Measurements from ENCODE around the gene ACP6. TPM values are rescaled to one million over a fixed set of nuclear protein-coding genes. Genes with fewer than 3 reads are reported as not detected.

ACP6 gene
- polyA plus RNA-seq, 1 experiment: 14.8 TPM

- H3K36me3 ChIP-seq (ENCODE audit: control insufficient read depth, insufficient read depth, low read length): no peaks in the 10 kb centered on the region; the same call in 1 of the 2 replicates
- no peaks in the 10 kb centered on the region for H3K27me3 ChIP-seq (ENCODE audit: control insufficient read depth, insufficient read depth, low read length)
- ChIA-PET POLR2A (no interaction called here), CTCF (interaction anchor here (0.7 to 4.1 kb wide), 30 partner anchors 8 to 399 kb away, joined by 3 to 33 read pairs (median 4); partner anchors contain the start of genes BCL9 and CHD1L)
- TF ChIP-seq CTCF (IDR thresholded peaks at IDR 0.05; ENCODE audit: insufficient read depth, low read depth, low read length): peak; percentile 94
- H3K4me3 ChIP-seq (ENCODE audit: low read depth, low read length): no peak overlapping the region
- DNase-seq (ENCODE audit: low read depth): no peak
These were observed 28.4 kb downstream of the ACP6 start for GRCh38 chr1:147641695-147642592.

GRCh38 chr1:147641291-147641690 lies 29.0 kb downstream of the ACP6 start:
- no peak for TF ChIP-seq CTCF (IDR thresholded peaks at IDR 0.05; ENCODE audit: insufficient read depth, low read depth, low read length)
- Histone ChIP-seq H3K27me3 (ENCODE audit: control insufficient read depth, insufficient read depth, low read length) (no peaks in the 10 kb centered on the region), H3K4me3 (ENCODE audit: low read depth, low read length) (no peak overlapping the region), H3K36me3 (ENCODE audit: control insufficient read depth, insufficient read depth, low read length) (no peaks in the 10 kb centered on the region; the same call in 1 of the 2 replicates)
- ChIA-PET POLR2A (no interaction called here), CTCF (interaction anchor here (0.7 to 4.1 kb wide), 23 partner anchors 9 to 398 kb away, joined by 3 to 33 read pairs (median 4); partner anchors contain the start of gene CHD1L)
- DNase-seq (ENCODE audit: low read depth): no peak

GRCh38 chr1:147640553-147641165 lies 29.7 kb downstream of the ACP6 start:
- ChIA-PET CTCF (interaction anchor here (0.5 to 4.1 kb wide), 22 partner anchors 8 to 398 kb away, joined by 3 to 33 read pairs (median 4); partner anchors contain the start of gene CHD1L), POLR2A (no interaction called here)
- peak; percentile 97 for TF ChIP-seq CTCF (IDR thresholded peaks at IDR 0.05; ENCODE audit: insufficient read depth, low read depth, low read length)
- Histone ChIP-seq H3K36me3 (ENCODE audit: control insufficient read depth, insufficient read depth, low read length) (no peaks in the 10 kb centered on the region; the same call in 1 of the 2 replicates), H3K27me3 (ENCODE audit: control insufficient read depth, insufficient read depth, low read length) (no peaks in the 10 kb centered on the region), H3K4me3 (ENCODE audit: low read depth, low read length) (no peak overlapping the region)
- DNase-seq (ENCODE audit: low read depth): peak; percentile 13

GRCh38 chr1:147636314-147636713 lies 34.0 kb downstream of the ACP6 start:
- DNase-seq (ENCODE audit: low read depth): no peak
- CTCF ChIA-PET: interaction anchor here (1.4 to 2.6 kb wide), 3 partner anchors 140 to 257 kb away, joined by 3 to 13 read pairs (median 8); no protein-coding TSS in a partner anchor
- no peaks in the 10 kb centered on the region for H3K27me3 ChIP-seq (ENCODE audit: control insufficient read depth, insufficient read depth, low read length)
- no peak overlapping the region for H3K4me3 ChIP-seq (ENCODE audit: low read depth, low read length)
- TF ChIP-seq CTCF (IDR thresholded peaks at IDR 0.05; ENCODE audit: insufficient read depth, low read depth, low read length): no peak
- POLR2A ChIA-PET: no interaction called here
- H3K36me3 ChIP-seq (ENCODE audit: control insufficient read depth, insufficient read depth, low read length): no peaks in the 10 kb centered on the region

GRCh38 chr1:147635342-147635741 lies 35.0 kb downstream of the ACP6 start:
- no peak for DNase-seq (ENCODE audit: low read depth)
- no peak for TF ChIP-seq CTCF (IDR thresholded peaks at IDR 0.05; ENCODE audit: insufficient read depth, low read depth, low read length)
- Histone ChIP-seq H3K36me3 (ENCODE audit: control insufficient read depth, insufficient read depth, low read length) (no peaks in the 10 kb centered on the region), H3K27me3 (ENCODE audit: control insufficient read depth, insufficient read depth, low read length) (no peaks in the 10 kb centered on the region), H3K4me3 (ENCODE audit: low read depth, low read length) (no peak overlapping the region)
- POLR2A ChIA-PET: no interaction called here
- CTCF ChIA-PET: interaction anchor here (0.6 to 2.6 kb wide), 3 partner anchors 14 to 362 kb away, joined by 3 to 13 read pairs (median 4); no protein-coding TSS in a partner anchor

All from BJ (cell line).